ENCODE measurements around the gene SH3D19. TPM values are rescaled to one million over a fixed set of nuclear protein-coding genes. Genes with fewer than 3 reads are reported as not detected.

SH3D19 gene
- total RNA-seq, 1 experiment from 2014 or later: 29.7 TPM

- Histone ChIP-seq H3K14ac (ENCODE audit: insufficient read depth, low read length) (no peak overlapping the region), H3K9ac (ENCODE audit: extremely low read depth, insufficient read length, low read length) (no peak overlapping the region), H4K91ac (ENCODE audit: insufficient read length, low read depth, low read length) (no peak overlapping the region), H3K56ac (ENCODE audit: insufficient read length, low read depth, low read length) (no peak overlapping the region), H2BK12ac (ENCODE audit: insufficient read length, low read depth, low read length) (no peak overlapping the region), H3K4me1 (ENCODE audit: insufficient read depth, low read length) (no peaks in the 10 kb centered on the region), H2AFZ (ENCODE audit: low read length) (no peak overlapping the region), H3K79me1 (ENCODE audit: insufficient read depth, low read depth, low read length, poor library complexity, severe bottlenecking) (no peaks in the 10 kb centered on the region), H3K18ac (ENCODE audit: insufficient read length, low read depth, low read length) (no peak overlapping the region), H4K5ac (ENCODE audit: insufficient read length, low read depth, low read length) (no peak overlapping the region), H2AK5ac (ENCODE audit: insufficient read length, low read length) (no peak overlapping the region), H2BK5ac (ENCODE audit: insufficient read length, low read length) (no peak overlapping the region), H2BK120ac (ENCODE audit: low read depth, low read length, poor library complexity, severe bottlenecking) (no peak overlapping the region), H3K79me2 (ENCODE audit: insufficient read depth, low read length) (no peaks in the 10 kb centered on the region), H3K4me2 (ENCODE audit: insufficient read depth, insufficient read length, low read length) (no peak overlapping the region), H3K4ac (ENCODE audit: low read depth, low read length) (no peak overlapping the region), H3K9me3 (ENCODE audit: control insufficient read depth, low read depth, low read length) (no peaks in the 10 kb centered on the region), H2BK15ac (ENCODE audit: low read depth, low read length) (no peak overlapping the region), H3K23me2 (ENCODE audit: insufficient read length, low read depth, low read length, poor library complexity, severe bottlenecking) (no peaks in the 10 kb centered on the region), H2BK20ac (ENCODE audit: low read depth, low read length, poor library complexity, severe bottlenecking) (no peak overlapping the region), H3T11ph (ENCODE audit: low read length) (no peak overlapping the region), H4K8ac (replicated peaks; ENCODE audit: insufficient read length, low read depth, low read length) (no peak overlapping the region), H3K27ac (ENCODE audit: insufficient read length, low read depth, low read length) (no peak overlapping the region), H3K23ac (ENCODE audit: insufficient read length, low read depth, low read length) (no peak overlapping the region), H4K20me1 (ENCODE audit: control insufficient read depth, insufficient read depth, insufficient read length) (no peaks in the 10 kb centered on the region), H3K27me3 (ENCODE audit: insufficient read depth, low read length) (no peaks in the 10 kb centered on the region)
- TF ChIP-seq CTCF (conservative IDR thresholded peaks at IDR 0.05): no peak
- H3K36me3 Mint-ChIP-seq (ENCODE audit: insufficient read depth in 1 of 3, low read depth in 3 of 3): peaks cover 14 to 28% (median 16%) of the 10 kb centered on the region in 3 experiments
- no peak overlapping the region for H3K4me3 Mint-ChIP-seq
- no peak for DNase-seq
- WGBS (ENCODE audit: extremely low coverage, insufficient read length, low lambda C conversion rate): no CpG with 5 or more reads among the region's 2 CpGs
- no peak overlapping the region for H3K27ac Mint-ChIP-seq
- H3K9me3 Mint-ChIP-seq: peaks cover 0 to 6% of the 10 kb centered on the region in 2 experiments; a peak in 1 of 5 replicates
- no peaks in the 10 kb centered on the region for H3K4me1 Mint-ChIP-seq
- no peaks in the 10 kb centered on the region for H3K27me3 Mint-ChIP-seq (ENCODE audit: low read depth)
These were observed 171.8 kb downstream of the SH3D19 start for GRCh38 chr4:151153585-151153984.

Measured in H9 (cell line).